GM18517 (cell line): ENCODE measurements around the gene TRIM7.
A peak's percentile ranks its signal among the peaks of the same experiment; 100 is the strongest.
"Not testable (repeated sequence)": the region's sequence is repeated elsewhere in the genome, so short reads cannot be mapped to it uniquely, and the experiment has no call there.

Experiments used
- ATAC-seq: cut with Tn5 transposase; IDR thresholded peaks from one replicate; pipeline ENCODE4 v1.9.1; 2021; ENCODE audit warnings: mild to moderate bottlenecking, moderate library complexity; ENCODE audit not compliant: unreplicated experiment

Gene TRIM7

GRCh38 chr5:181194489-181195248 is 10.3 kb downstream of the TRIM7 start:
- ATAC-seq = no peak

- ATAC-seq = no peak
These were observed 11.3 kb downstream of the TRIM7 start for GRCh38 chr5:181193656-181194055.

DNA sequence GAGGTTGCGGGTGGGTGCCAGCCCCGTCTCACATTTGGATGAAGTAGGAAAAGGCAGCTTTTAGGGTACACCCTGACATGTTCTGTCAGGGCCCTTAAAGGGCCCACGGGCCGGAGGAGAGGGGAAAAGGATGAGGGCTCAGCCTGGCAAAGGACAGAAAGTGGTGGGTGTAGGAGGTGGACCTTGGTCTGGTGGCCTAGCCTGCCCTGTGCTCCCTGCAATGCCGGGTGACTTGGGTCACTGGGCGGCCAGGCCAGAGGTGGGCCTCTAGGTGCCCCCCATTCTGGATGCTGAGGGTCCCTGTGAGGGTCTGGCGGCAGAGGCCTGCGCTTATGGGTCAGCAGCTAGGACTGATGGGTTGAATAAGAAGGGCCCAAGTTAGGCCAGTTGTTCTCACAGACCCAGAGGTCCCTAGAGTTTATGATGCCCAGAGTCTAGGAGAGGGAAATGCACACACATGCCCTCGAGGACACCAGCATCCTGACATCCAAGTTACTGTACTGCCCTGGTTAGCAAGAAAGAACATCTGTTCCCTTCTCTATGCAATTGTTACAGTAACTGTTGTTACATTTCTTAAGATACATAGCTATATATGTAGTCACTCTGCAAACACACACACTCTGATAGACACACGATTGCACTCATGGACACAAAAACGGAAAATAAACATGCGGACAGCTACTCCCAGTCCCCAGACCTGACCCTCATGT is 12.5 kb downstream of the TRIM7 start:
- ATAC-seq = no peak

DNA sequence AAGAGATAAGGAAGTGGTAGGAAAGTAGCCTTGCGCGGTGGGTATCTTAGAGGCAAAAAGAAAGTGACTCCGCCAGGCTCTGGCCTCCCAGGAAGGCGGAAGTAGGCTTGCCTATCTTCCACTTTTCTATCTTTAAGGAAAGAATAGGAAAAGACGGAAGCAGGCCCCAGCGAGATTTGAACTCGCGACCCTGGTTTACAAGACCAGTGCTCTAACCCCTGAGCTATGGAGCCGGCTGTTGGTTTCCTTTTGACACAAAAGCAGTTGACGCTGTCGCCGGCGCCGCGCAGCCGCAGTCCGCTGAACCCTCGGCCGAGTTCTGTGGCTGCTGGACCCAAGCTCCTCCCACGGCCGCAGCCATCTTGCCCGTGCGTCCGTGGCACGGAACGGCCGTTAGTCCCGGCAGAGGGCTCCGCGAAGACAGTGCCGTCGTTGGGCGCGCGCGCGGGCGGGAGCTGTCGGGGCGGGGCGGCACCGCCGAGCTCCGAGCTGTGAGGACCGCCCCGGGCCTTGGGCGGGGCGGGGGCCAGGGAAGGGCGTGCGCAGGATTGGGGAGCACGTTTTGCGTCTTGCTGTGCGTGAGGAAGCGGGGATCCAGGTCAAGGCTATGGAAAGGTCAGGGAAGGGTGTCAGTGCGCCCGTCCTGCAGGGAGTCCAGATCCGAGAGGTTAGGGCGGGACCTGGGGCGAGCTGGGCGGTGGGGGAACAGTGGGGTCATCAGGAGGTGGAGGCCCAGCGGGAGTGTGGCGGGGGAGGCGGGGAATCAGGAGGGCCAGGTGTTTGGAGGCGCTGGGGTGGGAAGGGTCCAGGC is 13.3 kb downstream of the TRIM7 start:
- ATAC-seq = peak; percentile 44

DNA sequence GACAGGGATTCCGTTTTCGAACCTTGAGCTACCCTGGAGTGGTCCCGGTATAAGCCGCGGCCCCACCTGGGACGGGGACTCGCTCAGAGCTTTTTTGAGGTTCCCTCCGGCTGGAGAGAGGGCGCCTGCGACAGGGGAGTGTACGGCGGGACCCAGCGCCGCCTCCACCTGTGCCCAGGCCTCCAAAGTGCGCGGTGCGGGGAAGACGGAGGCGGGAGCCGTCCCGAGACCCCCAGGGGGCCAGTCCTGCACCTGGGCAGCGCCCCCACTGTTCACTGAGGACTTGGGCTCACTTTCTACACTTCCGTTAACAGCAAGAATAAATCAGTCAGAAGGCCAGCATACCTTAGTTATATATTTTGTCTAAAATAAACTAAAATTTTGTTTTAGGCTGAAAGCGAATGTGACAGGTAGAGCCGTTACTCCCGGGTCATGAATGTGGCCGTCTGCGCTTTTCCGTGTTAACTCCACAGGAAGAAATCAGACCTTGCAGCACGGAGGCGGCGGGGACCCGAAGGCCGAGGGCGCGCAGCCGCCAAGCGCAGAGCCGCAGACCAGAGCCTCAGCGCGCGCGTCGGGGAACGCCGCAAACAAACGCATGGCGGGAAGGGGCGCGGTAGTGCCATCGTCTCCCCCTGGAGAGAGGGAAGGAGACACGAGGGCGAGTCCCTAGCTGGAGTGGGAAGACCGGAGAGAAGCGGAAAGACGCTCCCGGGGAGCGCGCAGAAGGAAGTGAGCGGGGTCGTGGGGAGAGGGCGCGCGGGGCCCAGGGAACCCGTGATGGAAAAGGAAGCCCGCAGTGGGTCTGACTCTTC is 14.1 kb downstream of the TRIM7 start:
- ATAC-seq = no peak

DNA sequence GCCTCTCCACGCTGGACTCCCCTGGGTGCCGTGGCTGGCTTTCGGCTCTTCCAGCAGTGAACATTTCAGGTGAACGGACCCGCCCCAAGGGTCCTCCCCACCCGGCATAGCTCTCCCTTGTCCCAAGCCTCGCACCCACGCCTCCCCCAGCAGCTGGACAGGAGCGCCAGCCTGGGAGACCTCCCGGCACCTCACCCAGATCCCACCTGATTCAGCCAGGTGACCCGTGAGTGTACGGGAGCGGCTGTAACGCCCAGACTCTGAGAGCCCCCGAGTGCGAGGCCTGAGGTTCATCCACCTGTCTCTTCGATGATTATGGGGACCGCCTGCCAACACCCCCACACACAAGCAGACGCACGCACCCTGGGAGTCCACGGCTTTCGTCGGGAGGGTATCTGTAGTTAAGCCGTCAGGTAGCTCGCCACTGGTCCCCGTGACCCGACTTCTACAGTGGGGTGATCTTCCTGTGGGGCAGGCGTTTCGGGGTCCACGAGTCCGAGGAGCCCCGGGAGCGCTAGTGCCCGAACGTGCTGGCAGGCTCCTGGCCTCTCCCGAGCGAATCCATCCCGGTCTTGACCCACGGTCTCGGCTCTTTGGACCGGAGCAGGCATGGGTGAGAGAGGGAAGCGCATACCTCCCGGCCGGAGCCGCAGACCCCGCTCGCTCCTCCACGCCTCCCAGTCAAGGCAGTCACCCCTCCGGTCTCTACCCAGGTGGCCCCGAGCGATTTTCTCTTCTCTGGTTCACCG is 14.9 kb downstream of the TRIM7 start:
- no peak for ATAC-seq

- ATAC-seq = no peak
These were observed 15.5 kb downstream of the TRIM7 start for GRCh38 chr5:181189363-181189961.

DNA sequence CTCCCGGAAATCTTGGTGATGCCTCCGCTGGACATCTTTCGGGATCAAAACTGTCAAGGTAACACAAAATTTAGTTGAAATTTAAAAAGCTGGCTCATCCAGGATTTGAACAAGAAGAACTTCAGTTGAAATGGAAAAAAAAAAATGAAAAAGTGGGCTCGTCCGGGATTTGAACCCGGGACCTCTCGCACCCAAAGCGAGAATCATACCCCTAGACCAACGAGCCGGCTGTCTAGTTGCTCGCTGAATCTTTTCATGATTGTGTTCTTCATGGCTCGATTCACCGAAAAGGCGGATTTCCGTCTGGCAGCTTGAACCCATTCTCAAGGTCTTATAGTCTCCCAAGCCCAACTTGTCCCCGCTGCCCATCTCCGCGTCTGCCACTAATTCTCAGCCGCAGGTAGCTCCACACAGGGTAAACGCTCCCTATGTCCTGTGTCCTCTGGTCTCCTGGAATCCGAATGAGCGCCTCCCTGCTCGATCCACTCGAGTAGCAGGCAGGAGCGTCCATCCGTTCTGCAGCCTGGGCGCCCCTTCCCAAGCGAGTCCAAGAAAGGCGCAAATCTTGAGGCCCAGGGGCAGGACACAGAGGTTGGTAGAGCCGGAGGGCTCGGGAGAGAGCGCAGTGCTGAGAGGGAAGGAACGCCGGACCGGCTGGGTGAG is 16.2 kb downstream of the TRIM7 start:
- no peak for ATAC-seq

- ATAC-seq = no peak
These were observed 17.3 kb downstream of the TRIM7 start for GRCh38 chr5:181187500-181188213.

DNA sequence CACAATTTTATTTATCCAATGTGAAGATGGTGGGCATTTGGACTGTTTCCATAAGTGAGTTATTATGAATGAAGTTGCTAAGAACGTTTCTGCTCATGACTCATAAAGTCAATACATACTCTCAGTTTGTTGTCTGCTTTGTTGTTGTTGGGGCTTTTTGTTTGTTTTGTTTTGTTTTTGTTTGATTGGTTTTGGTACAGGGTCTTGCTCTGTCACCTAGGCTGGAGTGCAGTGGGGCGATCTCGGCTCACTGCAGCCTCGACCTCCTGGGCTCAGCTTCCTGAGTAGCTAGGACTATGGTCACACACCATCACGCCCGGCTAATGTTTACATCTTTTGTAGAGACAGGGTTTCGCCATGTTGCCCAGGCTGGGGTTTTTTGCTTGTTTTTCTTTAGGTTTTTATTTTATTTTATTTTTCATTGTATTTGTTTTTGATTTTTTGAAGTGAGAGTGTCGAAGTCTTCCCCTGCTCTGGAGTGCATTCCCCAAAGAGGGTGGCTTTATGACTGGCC is 18.0 kb downstream of the TRIM7 start:
- ATAC-seq = no peak

DNA sequence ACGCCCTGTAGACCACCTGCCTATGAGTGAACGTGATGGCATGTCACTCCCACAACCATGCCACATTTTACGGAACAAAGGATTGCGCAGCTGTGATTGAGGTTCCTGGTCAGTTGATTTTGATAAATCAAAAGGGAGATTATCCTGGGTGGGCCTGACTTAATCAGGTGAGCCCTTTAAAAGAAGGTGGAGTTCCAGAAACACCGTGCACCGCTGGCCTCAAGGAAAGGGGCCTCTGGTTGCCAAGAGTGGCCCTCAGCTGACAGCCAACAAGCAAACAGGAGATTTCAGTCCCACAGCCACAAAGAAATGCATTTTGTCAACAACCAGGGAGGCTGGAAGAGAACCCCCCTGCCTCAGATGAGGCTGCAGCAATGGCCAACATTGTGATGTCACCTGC is 19.0 kb downstream of the TRIM7 start:
- ATAC-seq = no peak

GRCh38 chr5:181185560-181185959 is 19.4 kb downstream of the TRIM7 start:
- ATAC-seq = no peak

- ATAC-seq = no peak
These were observed 20.2 kb downstream of the TRIM7 start for GRCh38 chr5:181184845-181185216.

DNA sequence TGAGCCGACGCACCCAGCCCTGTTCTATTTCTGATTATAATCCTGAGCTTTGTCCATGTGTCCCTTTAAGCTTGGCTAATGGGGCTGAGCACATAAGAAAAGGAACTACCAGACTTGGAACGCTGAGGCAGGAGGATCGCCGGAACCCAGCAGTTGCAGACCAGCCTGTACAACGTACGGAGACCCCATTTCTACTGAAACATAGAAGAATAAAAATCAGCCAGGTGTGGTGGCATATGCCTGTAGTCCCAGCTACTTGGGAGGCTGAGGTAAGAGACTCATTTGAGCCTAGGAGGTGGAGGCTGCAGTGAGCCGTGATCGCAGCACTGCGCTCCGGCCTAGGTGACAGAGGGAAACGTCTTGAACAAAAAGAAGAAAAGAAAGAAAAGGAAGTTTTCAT is 22.3 kb downstream of the TRIM7 start:
- ATAC-seq = no peak

DNA sequence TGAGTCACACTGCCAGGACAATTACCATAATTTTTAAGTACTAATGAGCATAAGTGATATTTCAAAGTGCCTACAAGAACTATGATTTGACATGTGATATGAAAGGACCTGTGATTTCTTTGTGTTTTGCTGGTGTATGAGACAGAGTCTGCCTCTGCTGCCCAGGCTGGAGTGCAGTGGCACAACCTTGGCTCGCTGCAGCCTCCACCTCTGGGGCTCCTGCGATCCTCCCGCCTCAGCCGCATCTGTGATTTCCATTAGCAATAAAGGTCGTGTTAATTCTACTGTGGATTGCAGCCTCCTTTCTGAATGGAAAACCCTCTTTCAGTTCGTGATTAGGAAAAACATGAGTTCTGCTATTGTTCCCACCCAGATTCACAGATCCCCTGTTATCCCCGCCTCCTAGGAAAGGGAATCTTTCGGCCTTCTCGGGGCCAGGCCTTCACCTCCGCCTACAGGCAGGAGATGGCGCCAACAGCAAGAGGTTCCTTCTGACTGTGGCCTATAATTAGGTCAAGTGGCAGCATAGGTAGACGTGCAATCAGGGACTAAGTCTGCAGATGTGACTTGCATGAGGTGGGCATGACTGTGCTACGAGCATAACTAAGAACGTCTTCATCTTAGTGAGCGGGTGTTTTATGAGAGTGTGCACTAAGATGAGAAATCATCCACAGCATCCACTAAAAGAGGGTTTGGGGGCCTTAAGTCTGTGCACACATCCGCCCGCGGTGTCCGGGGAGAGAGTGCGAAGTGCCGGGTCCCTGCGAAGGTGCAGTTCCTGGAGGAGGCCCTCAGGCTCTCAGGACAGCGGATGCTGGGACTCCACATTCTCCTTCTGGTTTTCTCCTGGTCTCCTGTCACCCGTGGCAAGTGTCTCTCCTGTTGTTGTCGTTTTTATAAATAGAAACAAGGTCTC is 23.1 kb downstream of the TRIM7 start:
- ATAC-seq = peak; percentile 54

GRCh38 chr5:181177559-181177958 is 27.4 kb downstream of the TRIM7 start:
- not testable (repeated sequence) for ATAC-seq

GRCh38 chr5:181176254-181176952 is 28.6 kb downstream of the TRIM7 start:
- ATAC-seq = no peak
